Upper lobe of right lung (tissue), 1 donor: ENCODE data around the gene KIAA1217. TPM values are rescaled to one million over a fixed set of nuclear protein-coding genes. Genes with fewer than 3 reads are reported as not detected.

Source experiments
- ATAC-seq: fragments of 200-7000 bp; cut with Tn5 transposase; one replicate; pipeline ENCODE4 v1.9.1; 2020; ENCODE audit warnings: mild to moderate bottlenecking, moderate library complexity
- DNase-seq: peaks from one replicate; pipeline ENCODE4 v3.0.0-alpha.2; 2020
- H3K27ac ChIP-seq: fragments of 200-600 bp; one replicate; pipeline ENCODE4 v1.8.0; 2022
- H3K27me3 ChIP-seq: fragments of 200-600 bp; one replicate; pipeline ENCODE4 v1.8.0; 2022; ENCODE audit warnings: mild to moderate bottlenecking
- H3K36me3 ChIP-seq: fragments of 200-600 bp; one replicate; pipeline ENCODE4 v1.8.0; 2022
- H3K4me1 ChIP-seq: fragments of 200-600 bp; one replicate; pipeline ENCODE4 v1.8.0; 2022
- H3K4me3 ChIP-seq: fragments of 200-600 bp; one replicate; pipeline ENCODE4 v1.8.0; 2022; ENCODE audit warnings: mild to moderate bottlenecking
- H3K9me3 ChIP-seq: fragments of 200-600 bp; one replicate; pipeline ENCODE4 v1.8.0; 2022
- CTCF ChIP-seq: fragments of 200-600 bp; IDR thresholded peaks from one replicate; pipeline ENCODE4 v1.8.0; 2022; ENCODE audit warnings: antibody characterized with exemption
- intact Hi-C: fragments of 100-400 bp; cut with DNase I; formaldehyde crosslinking; loops from one replicate; pipeline ENCODE4 v1.11.0; 2022
- total RNA-seq: library from RNA; stranded (reverse); fragmentation: NEBNext Ultra II Directional; extraction: Animal tissue kit (Norgen Biotek cat#: 25700); gene quantifications from one replicate; pipeline ENCODE4 v1.2.1, GENCODE V29; 2021
- donor health status: DM: no; HTN: yes; CAD: no; lungs with severe emphysema.

KIAA1217 gene
- total RNA-seq, 1 donor from 2014 or later: 23.5 TPM

GRCh38 chr10:24292304-24293293 is 83.7 kb downstream of the KIAA1217 start:
- TF ChIP-seq CTCF: no peak
- Histone ChIP-seq H3K4me3 (no peak overlapping the region), H3K4me1 (no peaks in the 10 kb centered on the region), H3K27me3 (no peaks in the 10 kb centered on the region), H3K27ac (no peak overlapping the region), H3K36me3 (no peaks in the 10 kb centered on the region), H3K9me3 (no peaks in the 10 kb centered on the region)
- DNase-seq (no peak), ATAC-seq (no peak)
- intact Hi-C loops: no loop called here

- no peaks in the 10 kb centered on the region for H3K27me3 ChIP-seq
- intact Hi-C loops: no loop called here
Observed at GRCh38 chr10:24299578-24300260, 90.8 kb downstream of the KIAA1217 start.

GRCh38 chr10:24303522-24304310 is 94.8 kb downstream of the KIAA1217 start:
- Histone ChIP-seq H3K27ac (no peak overlapping the region), H3K4me3 (no peak overlapping the region), H3K27me3 (no peaks in the 10 kb centered on the region), H3K36me3 (no peaks in the 10 kb centered on the region), H3K9me3 (no peaks in the 10 kb centered on the region), H3K4me1 (peaks cover 15% of the 10 kb centered on the region)
- TF ChIP-seq CTCF: no peak
- intact Hi-C loops: no loop called here
- DNase-seq (no peak), ATAC-seq (no peak)

More at GRCh38 chr10:24299578-24300260, 90.8 kb downstream of the KIAA1217 start:
- H3K4me1 ChIP-seq: no peaks in the 10 kb centered on the region
- H3K27ac ChIP-seq: no peak overlapping the region
- no peaks in the 10 kb centered on the region for H3K9me3 ChIP-seq
- no peaks in the 10 kb centered on the region for H3K36me3 ChIP-seq
- no peak for TF ChIP-seq CTCF
- ATAC-seq: no peak
- no peak overlapping the region for H3K4me3 ChIP-seq
- DNase-seq: no peak

- TF ChIP-seq CTCF: no peak
- Histone ChIP-seq H3K27me3 (no peaks in the 10 kb centered on the region), H3K4me3 (no peak overlapping the region), H3K9me3 (no peaks in the 10 kb centered on the region), H3K27ac (no peak overlapping the region), H3K36me3 (no peaks in the 10 kb centered on the region), H3K4me1 (peaks cover 15% of the 10 kb centered on the region)
- DNase-seq (no peak), ATAC-seq (no peak)
- intact Hi-C loops: no loop called here
Observed at GRCh38 chr10:24305551-24306506, 96.9 kb downstream of the KIAA1217 start.

- no peaks in the 10 kb centered on the region for H3K9me3 ChIP-seq
- TF ChIP-seq CTCF: no peak
- no peaks in the 10 kb centered on the region for H3K27me3 ChIP-seq
- peaks cover 15% of the 10 kb centered on the region for H3K4me1 ChIP-seq
- intact Hi-C loops: no loop called here
- H3K36me3 ChIP-seq: no peaks in the 10 kb centered on the region
- H3K27ac ChIP-seq: no peak overlapping the region
- ATAC-seq (no peak), DNase-seq (no peak)
- no peak overlapping the region for H3K4me3 ChIP-seq
Observed at GRCh38 chr10:24306507-24306875, 97.6 kb downstream of the KIAA1217 start.
